Measurements from ENCODE around the gene KLHL15.
"Not testable (repeated sequence)": the region's sequence is repeated elsewhere in the genome, so short reads cannot be mapped to it uniquely, and the experiment has no call there.

Gene KLHL15

GRCh38 chrX:23981222-23981621, 45.8 kb downstream of the KLHL15 start:
- no peak for DNase-seq (ENCODE audit: low read depth)
- TF ChIP-seq CTCF (conservative IDR thresholded peaks at IDR 0.05; ENCODE audit: low read depth, low read length) = no peak
- H3K4me3 ChIP-seq (ENCODE audit: low read depth, low read length) = no peak overlapping the region

- peak; percentile 57 for DNase-seq (ENCODE audit: low read depth)
- no peak for TF ChIP-seq CTCF (conservative IDR thresholded peaks at IDR 0.05; ENCODE audit: low read depth, low read length)
- H3K4me3 ChIP-seq (ENCODE audit: low read depth, low read length) = no peak overlapping the region
These were observed 47.0 kb downstream of the KLHL15 start for GRCh38 chrX:23980011-23980441.

GRCh38 chrX:23978491-23978890, 48.5 kb downstream of the KLHL15 start:
- DNase-seq (ENCODE audit: low read depth) = no peak
- TF ChIP-seq CTCF (conservative IDR thresholded peaks at IDR 0.05; ENCODE audit: low read depth, low read length) = no peak
- no peak overlapping the region for H3K4me3 ChIP-seq (ENCODE audit: low read depth, low read length)

GRCh38 chrX:23965630-23966029, 61.4 kb downstream of the KLHL15 start:
- DNase-seq (ENCODE audit: low read depth); H3K4me3 ChIP-seq (ENCODE audit: low read depth, low read length): not testable (repeated sequence)

- DNase-seq (ENCODE audit: low read depth) = no peak
These were observed 62.8 kb downstream of the KLHL15 start for GRCh38 chrX:23964191-23964590.

GRCh38 chrX:23959781-23960180, 67.2 kb downstream of the KLHL15 start:
- no peak for TF ChIP-seq CTCF (conservative IDR thresholded peaks at IDR 0.05; ENCODE audit: low read depth, low read length)
- no peak for DNase-seq (ENCODE audit: low read depth)

More at GRCh38 chrX:23964191-23964590, 62.8 kb downstream of the KLHL15 start:
- no peak for TF ChIP-seq CTCF (conservative IDR thresholded peaks at IDR 0.05; ENCODE audit: low read depth, low read length)
- no peak overlapping the region for H3K4me3 ChIP-seq (ENCODE audit: low read depth, low read length)

GRCh38 chrX:23954396-23954795, 72.6 kb downstream of the KLHL15 start:
- DNase-seq (ENCODE audit: low read depth) = no peak
- H3K4me3 ChIP-seq (ENCODE audit: low read depth, low read length) = no peak overlapping the region
- no peak for TF ChIP-seq CTCF (conservative IDR thresholded peaks at IDR 0.05; ENCODE audit: low read depth, low read length)

More at GRCh38 chrX:23959781-23960180, 67.2 kb downstream of the KLHL15 start:
- no peak overlapping the region for H3K4me3 ChIP-seq (ENCODE audit: low read depth, low read length)

- TF ChIP-seq CTCF (conservative IDR thresholded peaks at IDR 0.05; ENCODE audit: low read depth, low read length) = no peak
- DNase-seq (ENCODE audit: low read depth) = no peak
- H3K4me3 ChIP-seq (ENCODE audit: low read depth, low read length) = no peak overlapping the region
These were observed 73.1 kb downstream of the KLHL15 start for GRCh38 chrX:23953908-23954269.
